Panc1 (cell line): ENCODE results near the gene SPTBN4. TPM values are rescaled to one million over a fixed set of nuclear protein-coding genes. Genes with fewer than 3 reads are reported as not detected.

Source experiments
- ATAC-seq: fragments of 200-7000 bp; cut with Tn5 transposase; 2 replicates; pipeline ENCODE4 v1.9.1; 2020; ENCODE audit warnings: mild to moderate bottlenecking, moderate library complexity
- BruUV-seq: library from RNA; stranded (reverse); fragments of 400-500 nt; replicated peaks from 2 replicates; lab custom pipeline; 2021; lab: Mats Ljungman, UMichigan
- CTCF ChIA-PET: fragments of 300-600 bp; sonication (Branson Sonifier 250); formaldehyde crosslinking; loops from one replicate; lab custom pipeline; 2022; ENCODE audit warnings: antibody characterized with exemption; lab: Charles Lee
- POLR2A ChIA-PET: fragments of 300-600 bp; sonication (Branson Sonifier 250); formaldehyde crosslinking; loops from one replicate; lab custom pipeline; 2022; ENCODE audit warnings: antibody characterized with exemption; lab: Charles Lee
- DNase-seq: peaks from one replicate; pipeline ENCODE4 v3.0.0-alpha.2; 2010; ENCODE audit warnings: low read depth, low spot score
- H3K27ac ChIP-seq: 2 replicates; pipeline ENCODE4 v1.5.1; 2011; ENCODE audit warnings: mild to moderate bottlenecking, low read length, inconsistent platforms
- H3K27me3 ChIP-seq: fragments of 200-500 bp; sonication (Bioruptor generic); 2 replicates; pipeline ENCODE4 v1.6.0; 2014; ENCODE audit warnings: low read length, inconsistent platforms; ENCODE audit not compliant: control insufficient read depth, insufficient read depth
- H3K36me3 ChIP-seq: fragments of 200-500 bp; sonication (Bioruptor generic); 2 replicates; pipeline ENCODE4 v1.5.1; 2014; ENCODE audit warnings: inconsistent platforms, mild to moderate bottlenecking, low read length, moderate library complexity; ENCODE audit not compliant: control insufficient read depth, insufficient read depth
- H3K4me1 ChIP-seq: 2 replicates; pipeline ENCODE4 v1.5.1; 2011; ENCODE audit warnings: inconsistent platforms, mild to moderate bottlenecking, low read length, moderate library complexity; ENCODE audit not compliant: control insufficient read depth, insufficient read depth
- H3K4me3 ChIP-seq, 2 experiments: 2 replicates each; pipeline ENCODE4 v1.5.1; 2011 to 2012; ENCODE audit warnings: low read depth in 2 of 2, low read length in 2 of 2, mild to moderate bottlenecking in 2 of 2, inconsistent platforms in 1 of 2, moderate library complexity in 1 of 2
- H3K9me3 ChIP-seq: fragments of 200-500 bp; sonication (Bioruptor generic); 2 replicates; pipeline ENCODE4 v1.5.1; 2014; ENCODE audit warnings: low read depth, mild to moderate bottlenecking, inconsistent platforms, low read length, moderate library complexity; ENCODE audit not compliant: control insufficient read depth, insufficient read depth
- POLR2AphosphoS5 ChIP-seq: IDR thresholded peaks from 2 replicates; pipeline ENCODE4 v1.6.1; 2012; ENCODE audit warnings: mild to moderate bottlenecking, low read depth, low read length, moderate library complexity
- SIN3A ChIP-seq: IDR thresholded peaks from 2 replicates; pipeline ENCODE4 v1.6.1; 2012; ENCODE audit warnings: low read depth, mild to moderate bottlenecking, low read length, moderate library complexity, borderline replicate concordance; ENCODE audit not compliant: insufficient read depth
- TCF7L2 ChIP-seq: IDR thresholded peaks from 2 replicates; pipeline ENCODE4 v1.6.1; 2011; ENCODE audit warnings: mild to moderate bottlenecking, low read depth, low read length, inconsistent platforms
- in situ Hi-C: cut with HindIII; loops from 2 replicates; pipeline ENCODE4 v1.10.0; 2016; ENCODE audit warnings: low sequenced_read_pairs, low pct_unique_long_range_greater_than_20kb
- intact Hi-C: fragments of 100-400 bp; cut with micrococcal nuclease; formaldehyde crosslinking; loops from one replicate; pipeline ENCODE4 v1.10.0; 2022; ENCODE audit not compliant: unreplicated experiment
- total RNA-seq: library from RNA; stranded (reverse); gene quantifications from one replicate; pipeline ENCODE4 v1.2.1, GENCODE V29; 2021; ENCODE audit not compliant: unreplicated experiment
- TF ChIP-seq, protein P1 (sequence below): fragments of 450-650 bp; IDR thresholded peaks from 2 replicates; pipeline ENCODE4 v1.5.1; 2017; ENCODE audit warnings: mild to moderate bottlenecking
- TF ChIP-seq, protein P2 (sequence below), 2 experiments: IDR thresholded peaks; 2 replicates each; pipeline ENCODE4 v1.6.1; 2011 to 2012; ENCODE audit warnings: low read depth in 2 of 2, control low read depth in 1 of 2, low read length in 1 of 2, mild to moderate bottlenecking in 1 of 2, moderate library complexity in 1 of 2; ENCODE audit not compliant: insufficient read depth in 1 of 2

Gene SPTBN4
- total RNA-seq, 1 experiment from 2014 or later = 1.2 TPM

DNA sequence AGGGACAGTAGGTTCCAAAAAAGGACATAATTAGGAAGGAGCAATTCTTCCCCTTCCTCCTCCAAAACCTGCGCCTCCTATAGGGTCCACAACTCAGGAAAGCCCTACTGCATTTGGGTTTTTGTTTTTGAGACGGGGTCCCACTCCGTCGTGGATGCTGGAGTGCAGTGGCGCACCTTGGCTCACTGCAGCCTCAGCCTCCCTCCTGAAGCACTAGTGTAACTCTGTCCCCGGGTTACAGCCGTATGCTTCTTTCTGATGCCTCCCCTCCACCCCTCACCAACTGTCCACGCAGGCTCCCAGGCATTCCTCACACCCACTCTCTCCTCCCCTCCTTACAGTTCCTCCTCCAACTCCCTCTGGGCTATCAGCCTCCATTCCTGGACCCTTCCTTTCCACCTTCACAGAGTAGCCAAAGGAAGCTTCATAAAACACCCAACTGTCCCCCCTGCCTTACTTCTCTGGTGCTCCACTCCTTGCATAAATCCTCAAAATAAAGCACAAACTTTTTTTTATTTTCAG, 20.5 kb upstream of the SPTBN4 start:
- DNase-seq = no peak
- intact Hi-C loops = no loop called here
- ChIA-PET CTCF (interaction anchor here (0.6 kb wide), 1 partner anchor 189 kb away, joined by 4 read pairs; no protein-coding TSS in a partner anchor), POLR2A (no interaction called here)
- Histone ChIP-seq H3K27ac (no peak overlapping the region), H3K27me3 (no peaks in the 10 kb centered on the region), H3K4me3 (no peak overlapping the region), H3K36me3 (peaks cover 3% of the 10 kb centered on the region), H3K4me1 (peaks cover 9% of the 10 kb centered on the region), H3K9me3 (no peaks in the 10 kb centered on the region)
- no TSS peak for BruUV-seq
- in situ Hi-C loops = no loop called here
- TF ChIP-seq, protein P1, sequence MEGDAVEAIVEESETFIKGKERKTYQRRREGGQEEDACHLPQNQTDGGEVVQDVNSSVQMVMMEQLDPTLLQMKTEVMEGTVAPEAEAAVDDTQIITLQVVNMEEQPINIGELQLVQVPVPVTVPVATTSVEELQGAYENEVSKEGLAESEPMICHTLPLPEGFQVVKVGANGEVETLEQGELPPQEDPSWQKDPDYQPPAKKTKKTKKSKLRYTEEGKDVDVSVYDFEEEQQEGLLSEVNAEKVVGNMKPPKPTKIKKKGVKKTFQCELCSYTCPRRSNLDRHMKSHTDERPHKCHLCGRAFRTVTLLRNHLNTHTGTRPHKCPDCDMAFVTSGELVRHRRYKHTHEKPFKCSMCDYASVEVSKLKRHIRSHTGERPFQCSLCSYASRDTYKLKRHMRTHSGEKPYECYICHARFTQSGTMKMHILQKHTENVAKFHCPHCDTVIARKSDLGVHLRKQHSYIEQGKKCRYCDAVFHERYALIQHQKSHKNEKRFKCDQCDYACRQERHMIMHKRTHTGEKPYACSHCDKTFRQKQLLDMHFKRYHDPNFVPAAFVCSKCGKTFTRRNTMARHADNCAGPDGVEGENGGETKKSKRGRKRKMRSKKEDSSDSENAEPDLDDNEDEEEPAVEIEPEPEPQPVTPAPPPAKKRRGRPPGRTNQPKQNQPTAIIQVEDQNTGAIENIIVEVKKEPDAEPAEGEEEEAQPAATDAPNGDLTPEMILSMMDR = no peak
- no peak for TF ChIP-seq SIN3A
- TF ChIP-seq, protein P2, sequence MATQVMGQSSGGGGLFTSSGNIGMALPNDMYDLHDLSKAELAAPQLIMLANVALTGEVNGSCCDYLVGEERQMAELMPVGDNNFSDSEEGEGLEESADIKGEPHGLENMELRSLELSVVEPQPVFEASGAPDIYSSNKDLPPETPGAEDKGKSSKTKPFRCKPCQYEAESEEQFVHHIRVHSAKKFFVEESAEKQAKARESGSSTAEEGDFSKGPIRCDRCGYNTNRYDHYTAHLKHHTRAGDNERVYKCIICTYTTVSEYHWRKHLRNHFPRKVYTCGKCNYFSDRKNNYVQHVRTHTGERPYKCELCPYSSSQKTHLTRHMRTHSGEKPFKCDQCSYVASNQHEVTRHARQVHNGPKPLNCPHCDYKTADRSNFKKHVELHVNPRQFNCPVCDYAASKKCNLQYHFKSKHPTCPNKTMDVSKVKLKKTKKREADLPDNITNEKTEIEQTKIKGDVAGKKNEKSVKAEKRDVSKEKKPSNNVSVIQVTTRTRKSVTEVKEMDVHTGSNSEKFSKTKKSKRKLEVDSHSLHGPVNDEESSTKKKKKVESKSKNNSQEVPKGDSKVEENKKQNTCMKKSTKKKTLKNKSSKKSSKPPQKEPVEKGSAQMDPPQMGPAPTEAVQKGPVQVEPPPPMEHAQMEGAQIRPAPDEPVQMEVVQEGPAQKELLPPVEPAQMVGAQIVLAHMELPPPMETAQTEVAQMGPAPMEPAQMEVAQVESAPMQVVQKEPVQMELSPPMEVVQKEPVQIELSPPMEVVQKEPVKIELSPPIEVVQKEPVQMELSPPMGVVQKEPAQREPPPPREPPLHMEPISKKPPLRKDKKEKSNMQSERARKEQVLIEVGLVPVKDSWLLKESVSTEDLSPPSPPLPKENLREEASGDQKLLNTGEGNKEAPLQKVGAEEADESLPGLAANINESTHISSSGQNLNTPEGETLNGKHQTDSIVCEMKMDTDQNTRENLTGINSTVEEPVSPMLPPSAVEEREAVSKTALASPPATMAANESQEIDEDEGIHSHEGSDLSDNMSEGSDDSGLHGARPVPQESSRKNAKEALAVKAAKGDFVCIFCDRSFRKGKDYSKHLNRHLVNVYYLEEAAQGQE (IDR thresholded peaks at IDR 0.05; ENCODE audit: insufficient read depth in 1 of 2, low read depth in 2 of 2, low read length in 1 of 2) = no peak
- no peak for TF ChIP-seq POLR2AphosphoS5
- no peak for TF ChIP-seq TCF7L2
- no peak for ATAC-seq

DNA sequence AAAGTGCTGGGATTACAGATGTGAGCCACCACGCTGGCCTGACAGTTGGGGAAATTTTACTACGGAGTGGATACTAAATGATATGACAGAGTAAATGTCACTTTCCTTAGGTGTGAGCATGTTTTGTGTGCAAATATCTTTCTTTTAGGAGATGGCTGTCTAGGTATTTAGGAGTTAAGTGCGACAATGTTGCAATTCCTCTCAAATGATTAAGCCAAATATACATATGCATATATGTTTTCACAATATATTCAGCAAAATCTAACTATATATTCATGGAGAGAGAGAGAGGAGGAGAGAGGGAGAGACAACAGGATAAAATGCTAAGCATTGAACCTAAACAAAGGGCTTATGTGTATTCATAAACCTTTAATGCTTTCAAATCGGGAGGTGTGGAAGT, 17.3 kb upstream of the SPTBN4 start:
- CTCF ChIA-PET = no interaction called here
- ATAC-seq (no peak), DNase-seq (no peak)
- H3K4me3 ChIP-seq = no peak overlapping the region
- intact Hi-C loops (no loop called here), in situ Hi-C loops (no loop called here)
- H3K4me1 ChIP-seq = no peaks in the 10 kb centered on the region
- no peaks in the 10 kb centered on the region for H3K27me3 ChIP-seq
- POLR2A ChIA-PET = no interaction called here
- BruUV-seq = no TSS peak
- H3K36me3 ChIP-seq = no peaks in the 10 kb centered on the region
- no peak overlapping the region for H3K27ac ChIP-seq
- no peaks in the 10 kb centered on the region for H3K9me3 ChIP-seq
- TF ChIP-seq POLR2AphosphoS5 = no peak
- TF ChIP-seq TCF7L2 = no peak
- no peak for TF ChIP-seq SIN3A
- TF ChIP-seq, protein P1 = no peak
- TF ChIP-seq, protein P2 (IDR thresholded peaks at IDR 0.05; ENCODE audit: insufficient read depth in 1 of 2, low read depth in 2 of 2, low read length in 1 of 2) = no peak
